Tibial nerve (tissue), 4 donors: ENCODE data around the gene PBRM1. TPM values are rescaled to one million over a fixed set of nuclear protein-coding genes. Genes with fewer than 3 reads are reported as not detected.

Source experiments
- DNase-seq, 2 donors: peaks; one replicate each; pipeline ENCODE4 v3.0.0-alpha.2; 2019; ENCODE audit warnings: low spot score in 2 of 2
- H3K27ac ChIP-seq, 4 donors: fragments of 200-600 bp; sonication (generic) in 3 of 4; one replicate each; pipeline ENCODE4 v1.5.1; 2017 to 2019; ENCODE audit warnings: mild to moderate bottlenecking in 1 of 4
- H3K27me3 ChIP-seq, 2 donors: fragments of 200-600 bp; sonication (generic) in 1 of 2; one replicate each; pipeline versions ENCODE4 v1.5.1 to v1.6.0; 2017 to 2019
- H3K36me3 ChIP-seq, 3 donors: fragments of 200-600 bp; sonication (generic); one replicate each; pipeline ENCODE4 v1.5.1; 2018 to 2019
- H3K4me1 ChIP-seq, 4 donors: fragments of 200-600 bp; sonication (generic) in 3 of 4; one replicate each; pipeline ENCODE4 v1.5.1; 2017 to 2019
- H3K4me3 ChIP-seq, 4 donors: fragments of 200-600 bp; sonication (generic) in 3 of 4; one replicate each; pipeline ENCODE4 v1.5.1; 2017 to 2019; ENCODE audit warnings: mild to moderate bottlenecking in 1 of 4, moderate library complexity in 1 of 4
- H3K9me3 ChIP-seq, 4 donors: fragments of 200-600 bp; sonication (generic) in 3 of 4; one replicate each; pipeline ENCODE4 v1.5.1; 2017 to 2019
- EP300 ChIP-seq, 2 donors: sonication (generic); formaldehyde crosslinking; IDR thresholded peaks; one replicate each; pipeline ENCODE4 v1.6.1; 2017; ENCODE audit warnings: antibody characterized with exemption in 2 of 2, mild to moderate bottlenecking in 1 of 2
- POLR2A ChIP-seq, 2 donors: fragments of 450-650 bp; IDR thresholded peaks; one replicate each; pipeline ENCODE4 v1.6.1; 2017; ENCODE audit warnings: antibody characterized with exemption in 2 of 2, mild to moderate bottlenecking in 2 of 2, moderate library complexity in 2 of 2
- WGBS, 2 donors: methylation state at CpG; one replicate each; pipeline ENCODE4 v1.1.5; 2018; 5-methylcytosine and 5-hydroxymethylcytosine counted together
- total RNA-seq, 4 donors: library from RNA; depleted of rRNA; stranded (reverse); fragments of >200 nt; gene quantifications; one replicate each; pipeline ENCODE4 v1.1.0, GENCODE V29; 2016
- TF ChIP-seq, protein P1 (sequence below), 5 experiments: fragments of 200-600 bp in 3 of 5; fragments of 450-650 bp in 2 of 5; sonication (generic) in 3 of 5; IDR thresholded peaks; one replicate each; pipeline ENCODE4 v1.5.1; 2016 to 2019; ENCODE audit warnings: antibody characterized with exemption in 5 of 5, mild to moderate bottlenecking in 3 of 5, moderate library complexity in 2 of 5

The PBRM1 gene
- total RNA-seq, 4 donors from 2014 or later: 87.0 to 123 (median 114) TPM

DNA sequence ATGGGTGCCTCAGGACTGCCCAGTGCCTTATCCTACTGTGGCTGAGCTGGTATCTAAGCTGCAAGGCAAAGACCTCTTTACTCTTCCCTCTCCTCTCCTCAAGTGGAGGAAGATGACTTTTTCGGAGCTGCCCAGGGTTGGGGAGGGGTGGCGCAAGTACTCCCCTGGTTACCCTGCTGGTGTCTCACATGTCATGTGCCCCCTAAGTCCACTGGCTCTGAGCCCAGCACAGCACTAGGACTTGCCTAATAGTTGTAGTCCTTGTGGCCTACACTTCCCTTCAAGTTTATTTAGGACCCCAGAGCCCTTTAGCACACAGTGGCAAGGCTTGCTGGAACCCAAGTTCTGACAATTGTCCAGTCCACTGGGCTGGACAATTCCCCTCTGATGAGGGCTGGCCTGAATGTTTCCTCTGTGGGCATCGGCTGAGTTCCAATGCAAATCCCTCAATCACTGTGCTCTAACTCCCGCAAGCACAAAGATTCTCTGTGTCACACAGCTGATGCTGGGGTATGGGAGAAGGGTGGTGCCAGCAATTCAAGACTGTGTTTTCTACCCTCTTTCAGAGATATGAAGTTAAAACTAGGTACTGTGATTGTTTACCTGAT lies 89.0 kb downstream of the PBRM1 start:
- TF ChIP-seq, protein P1, sequence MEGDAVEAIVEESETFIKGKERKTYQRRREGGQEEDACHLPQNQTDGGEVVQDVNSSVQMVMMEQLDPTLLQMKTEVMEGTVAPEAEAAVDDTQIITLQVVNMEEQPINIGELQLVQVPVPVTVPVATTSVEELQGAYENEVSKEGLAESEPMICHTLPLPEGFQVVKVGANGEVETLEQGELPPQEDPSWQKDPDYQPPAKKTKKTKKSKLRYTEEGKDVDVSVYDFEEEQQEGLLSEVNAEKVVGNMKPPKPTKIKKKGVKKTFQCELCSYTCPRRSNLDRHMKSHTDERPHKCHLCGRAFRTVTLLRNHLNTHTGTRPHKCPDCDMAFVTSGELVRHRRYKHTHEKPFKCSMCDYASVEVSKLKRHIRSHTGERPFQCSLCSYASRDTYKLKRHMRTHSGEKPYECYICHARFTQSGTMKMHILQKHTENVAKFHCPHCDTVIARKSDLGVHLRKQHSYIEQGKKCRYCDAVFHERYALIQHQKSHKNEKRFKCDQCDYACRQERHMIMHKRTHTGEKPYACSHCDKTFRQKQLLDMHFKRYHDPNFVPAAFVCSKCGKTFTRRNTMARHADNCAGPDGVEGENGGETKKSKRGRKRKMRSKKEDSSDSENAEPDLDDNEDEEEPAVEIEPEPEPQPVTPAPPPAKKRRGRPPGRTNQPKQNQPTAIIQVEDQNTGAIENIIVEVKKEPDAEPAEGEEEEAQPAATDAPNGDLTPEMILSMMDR (IDR thresholded peaks at IDR 0.05): no peak
- TF ChIP-seq EP300 (IDR thresholded peaks at IDR 0.05): peak in 1 of 2 donors; percentile 22
- 46 to 50% methylated on average over 4 of the region's 4 CpGs for WGBS, 2 donors
- no peaks in the 10 kb centered on the region for H3K27me3 ChIP-seq
- peak overlapping the region in 3 of 4 donors; percentile 8 to 46 (median 42) for H3K27ac ChIP-seq
- peaks cover 2 to 23% (median 9%) of the 10 kb centered on the region in 3 donors for H3K36me3 ChIP-seq
- no peak overlapping the region for H3K4me3 ChIP-seq
- peaks cover 0 to 10% (median 3%) of the 10 kb centered on the region in 4 donors for H3K4me1 ChIP-seq
- DNase-seq: no peak
- H3K9me3 ChIP-seq: peaks cover 0 to 10% (median 0%) of the 10 kb centered on the region in 4 donors

GRCh38 chr3:52593103-52593502 lies 92.6 kb downstream of the PBRM1 start:
- H3K4me1 ChIP-seq: peaks cover 0 to 8% (median 3%) of the 10 kb centered on the region in 4 donors
- WGBS, 2 donors: 35 to 56% methylated on average over 1 of the region's 1 CpG

DNA sequence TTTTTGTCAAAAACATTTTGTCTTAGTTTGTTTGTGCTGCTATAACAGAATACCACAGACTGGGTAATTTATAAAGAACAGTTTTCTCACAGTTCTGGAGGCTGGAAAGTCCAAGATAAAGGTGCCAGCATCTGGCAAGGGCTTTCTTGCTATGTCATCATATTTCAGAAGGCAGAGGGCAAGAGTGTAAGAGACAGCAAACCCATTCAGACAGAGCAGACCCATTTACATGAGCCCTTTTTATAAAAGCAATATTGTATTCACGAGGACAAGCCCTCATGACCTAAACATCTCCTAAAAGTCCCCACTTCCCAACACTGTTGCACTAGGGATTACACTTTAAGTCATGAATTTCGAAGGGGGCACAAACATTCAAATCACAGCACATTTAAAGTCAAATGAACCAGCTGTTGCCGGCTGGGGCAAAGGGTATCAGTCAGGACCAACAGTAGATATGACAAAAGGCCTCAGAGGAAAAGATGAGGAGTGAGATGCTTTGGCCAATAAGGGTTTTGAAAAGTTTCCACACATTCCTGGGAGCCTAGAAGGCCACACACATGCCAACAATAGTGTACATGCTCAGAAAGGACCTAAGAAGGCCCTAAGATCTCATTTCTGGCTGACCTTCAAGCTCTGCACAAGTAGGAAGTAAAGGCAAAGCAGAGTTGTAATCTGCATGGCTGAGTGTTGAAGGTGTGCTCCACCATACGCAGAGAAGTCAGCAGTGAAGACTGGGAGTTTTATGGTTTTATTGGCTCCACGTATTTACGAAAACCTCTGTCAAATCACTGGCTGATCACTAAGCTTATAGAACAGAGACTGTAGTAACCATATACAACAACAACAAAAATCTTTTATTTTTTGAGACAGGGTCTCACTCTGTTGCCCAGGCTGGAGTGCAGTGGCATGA lies 111.4 kb downstream of the PBRM1 start:
- TF ChIP-seq, protein P1 (IDR thresholded peaks at IDR 0.05): no peak
- no peak for TF ChIP-seq EP300 (IDR thresholded peaks at IDR 0.05)
- TF ChIP-seq POLR2A (IDR thresholded peaks at IDR 0.05): no peak
- no peak overlapping the region for H3K4me3 ChIP-seq
- peaks cover 0 to 75% (median 16%) of the 10 kb centered on the region in 3 donors for H3K36me3 ChIP-seq
- H3K9me3 ChIP-seq: no peaks in the 10 kb centered on the region
- WGBS, 2 donors: 75% methylated on average over 6 of the region's 6 CpGs
- no peaks in the 10 kb centered on the region for H3K4me1 ChIP-seq
- no peaks in the 10 kb centered on the region for H3K27me3 ChIP-seq
- DNase-seq: no peak
- H3K27ac ChIP-seq: no peak overlapping the region

More at GRCh38 chr3:52593103-52593502, 92.6 kb downstream of the PBRM1 start:
- H3K4me3 ChIP-seq: no peak overlapping the region
- H3K9me3 ChIP-seq: no peaks in the 10 kb centered on the region
- H3K27me3 ChIP-seq: no peaks in the 10 kb centered on the region
- no peak overlapping the region for H3K27ac ChIP-seq
- peaks cover 0 to 17% (median 0%) of the 10 kb centered on the region in 3 donors for H3K36me3 ChIP-seq
- no peak for DNase-seq
- TF ChIP-seq, protein P1 (IDR thresholded peaks at IDR 0.05): no peak
- TF ChIP-seq EP300 (IDR thresholded peaks at IDR 0.05): no peak
- TF ChIP-seq POLR2A (IDR thresholded peaks at IDR 0.05): no peak

- 68 to 78% methylated on average over 6 of the region's 6 CpGs for WGBS, 2 donors
- no peaks in the 10 kb centered on the region for H3K27me3 ChIP-seq
- DNase-seq: no peak
- H3K27ac ChIP-seq: no peak overlapping the region
- H3K4me3 ChIP-seq: no peak overlapping the region
- H3K9me3 ChIP-seq: no peaks in the 10 kb centered on the region
- no peak for TF ChIP-seq EP300 (IDR thresholded peaks at IDR 0.05)
- TF ChIP-seq, protein P1 (IDR thresholded peaks at IDR 0.05): no peak
- TF ChIP-seq POLR2A (IDR thresholded peaks at IDR 0.05): no peak
- H3K4me1 ChIP-seq: no peaks in the 10 kb centered on the region
- peaks cover 0 to 62% (median 7%) of the 10 kb centered on the region in 3 donors for H3K36me3 ChIP-seq
These were observed 113.5 kb downstream of the PBRM1 start for GRCh38 chr3:52572221-52572620.

DNA sequence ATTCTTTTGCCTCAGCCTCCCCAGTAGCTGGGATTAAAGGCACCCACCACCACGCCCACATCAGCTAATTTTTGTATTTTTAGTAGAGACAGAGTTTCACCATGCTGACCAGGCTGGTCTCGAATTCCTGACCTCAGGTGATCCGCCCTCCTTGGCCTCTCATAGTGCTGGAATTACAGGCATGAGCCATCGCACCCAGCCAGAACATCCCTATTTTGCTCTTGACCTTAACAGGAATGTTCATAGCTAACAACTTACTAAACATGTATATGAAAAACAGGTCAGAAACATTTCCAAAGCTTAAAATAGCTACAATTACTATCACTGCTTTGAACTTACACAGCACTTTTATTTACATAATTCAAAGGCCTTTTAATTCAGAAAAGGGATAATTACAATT lies 115.6 kb downstream of the PBRM1 start:
- peaks cover 0 to 50% (median 3%) of the 10 kb centered on the region in 3 donors for H3K36me3 ChIP-seq
- 88 to 93% methylated on average over 4 of the region's 4 CpGs for WGBS, 2 donors
- H3K4me3 ChIP-seq: no peak overlapping the region
- H3K9me3 ChIP-seq: no peaks in the 10 kb centered on the region
- H3K4me1 ChIP-seq: no peaks in the 10 kb centered on the region
- TF ChIP-seq EP300 (IDR thresholded peaks at IDR 0.05) (no peak), POLR2A (IDR thresholded peaks at IDR 0.05) (no peak)
- TF ChIP-seq, protein P1 (IDR thresholded peaks at IDR 0.05): no peak
- H3K27ac ChIP-seq: no peak overlapping the region
- DNase-seq: no peak
- no peaks in the 10 kb centered on the region for H3K27me3 ChIP-seq
